Cardiac muscle cell (in vitro differentiated cells and primary cell): Measurements from ENCODE around the gene FARS2. TPM values are rescaled to one million over a fixed set of nuclear protein-coding genes. Genes with fewer than 3 reads are reported as not detected.

Experiments used
- DNase-seq, 2 donors: peaks; one replicate each; pipeline versions ENCODE4 v3.0.0 to v3.0.0-alpha.2; 2010 to 2017; ENCODE audit warnings: low read depth in 1 of 2, low spot score in 1 of 2
- H3K27ac ChIP-seq: fragments of 200-600 bp; sonication (generic); 2 replicates; pipeline ENCODE4 v1.5.1; 2016
- H3K27me3 ChIP-seq: fragments of 200-600 bp; sonication (generic); 2 replicates; pipeline ENCODE4 v1.6.0; 2016; ENCODE audit warnings: control low read depth
- H3K36me3 ChIP-seq: fragments of 200-600 bp; sonication (generic); 2 replicates; pipeline ENCODE4 v1.5.1; 2016; ENCODE audit warnings: control low read depth
- H3K4me1 ChIP-seq: fragments of 200-600 bp; sonication (generic); 2 replicates; pipeline ENCODE4 v1.8.1; 2017; ENCODE audit warnings: low read depth, mild to moderate bottlenecking, mixed run types
- H3K4me3 ChIP-seq: fragments of 200-600 bp; sonication (generic); 2 replicates; pipeline ENCODE4 v1.5.1; 2016; ENCODE audit warnings: mild to moderate bottlenecking
- H3K9me3 ChIP-seq: fragments of 200-600 bp; sonication (generic); 2 replicates; pipeline ENCODE4 v1.5.1; 2017; ENCODE audit warnings: low read depth, mild to moderate bottlenecking, control low read depth
- CTCF ChIP-seq: IDR thresholded peaks from 2 replicates; pipeline ENCODE4 v1.5.1; 2012; ENCODE audit warnings: low read depth, mild to moderate bottlenecking, low read length
- polyA plus RNA-seq: library from polyadenylated mRNA; unstranded; fragments of >200 nt; fragmentation: Nextera tagmentation; extraction: Ambion mirVana; gene quantifications from 2 replicates; pipeline ENCODE4 v1.2.1, GENCODE V29; 2016
- total RNA-seq: library from RNA; depleted of rRNA; stranded (reverse); fragments of >200 nt; gene quantifications from 2 replicates; pipeline ENCODE4 v1.2.3, GENCODE V29; 2016

The FARS2 gene
- total and polyA plus RNA-seq, 2 experiments from 2014 or later = 12.4 to 22.5 TPM

- no peaks in the 10 kb centered on the region for H3K9me3 ChIP-seq
- peak overlapping the region; percentile 66 for H3K4me3 ChIP-seq
- H3K4me1 ChIP-seq = peaks cover 5% of the 10 kb centered on the region
- no peak for TF ChIP-seq CTCF
- no peaks in the 10 kb centered on the region for H3K36me3 ChIP-seq
- H3K27me3 ChIP-seq = no peaks in the 10 kb centered on the region
- DNase-seq = no peak
- no peak overlapping the region for H3K27ac ChIP-seq
These were observed 1.9 kb upstream of the FARS2 start for GRCh38 chr6:5259428-5259827.

GRCh38 chr6:5260111-5260620 lies 1.1 kb upstream of the FARS2 start:
- peak; percentile 69 to 70 for DNase-seq
- Histone ChIP-seq H3K4me3 (peak overlapping the region; percentile 66), H3K9me3 (no peaks in the 10 kb centered on the region), H3K4me1 (peaks cover 12% of the 10 kb centered on the region), H3K36me3 (no peaks in the 10 kb centered on the region), H3K27me3 (no peaks in the 10 kb centered on the region), H3K27ac (peak overlapping the region; percentile 100)
- TF ChIP-seq CTCF = no peak

- no peak for TF ChIP-seq CTCF
- peak overlapping the region; percentile 100 for H3K27ac ChIP-seq
- no peaks in the 10 kb centered on the region for H3K36me3 ChIP-seq
- no peaks in the 10 kb centered on the region for H3K27me3 ChIP-seq
- H3K4me1 ChIP-seq = peaks cover 16% of the 10 kb centered on the region
- no peaks in the 10 kb centered on the region for H3K9me3 ChIP-seq
- no peak for DNase-seq
- peak overlapping the region; percentile 66 for H3K4me3 ChIP-seq
These were observed 314 bp downstream of the FARS2 start for GRCh38 chr6:5261545-5262109.

GRCh38 chr6:5266423-5266822 lies 5.1 kb downstream of the FARS2 start:
- no peak for TF ChIP-seq CTCF
- Histone ChIP-seq H3K9me3 (no peaks in the 10 kb centered on the region), H3K27me3 (no peaks in the 10 kb centered on the region), H3K27ac (no peak overlapping the region), H3K4me1 (peaks cover 25% of the 10 kb centered on the region), H3K36me3 (no peaks in the 10 kb centered on the region), H3K4me3 (no peak overlapping the region)
- DNase-seq = no peak

- DNase-seq = peak; percentile 8 to 15
- H3K27me3 ChIP-seq = no peaks in the 10 kb centered on the region
- TF ChIP-seq CTCF = no peak
- no peaks in the 10 kb centered on the region for H3K9me3 ChIP-seq
- H3K27ac ChIP-seq = peak overlapping the region; percentile 3
- H3K4me1 ChIP-seq = peaks cover 13% of the 10 kb centered on the region
- H3K4me3 ChIP-seq = no peak overlapping the region
- H3K36me3 ChIP-seq = no peaks in the 10 kb centered on the region
These were observed 8.9 kb downstream of the FARS2 start for GRCh38 chr6:5270093-5270680.
